ENCODE measurements around the gene PLEKHG4.

PLEKHG4 gene

DNA sequence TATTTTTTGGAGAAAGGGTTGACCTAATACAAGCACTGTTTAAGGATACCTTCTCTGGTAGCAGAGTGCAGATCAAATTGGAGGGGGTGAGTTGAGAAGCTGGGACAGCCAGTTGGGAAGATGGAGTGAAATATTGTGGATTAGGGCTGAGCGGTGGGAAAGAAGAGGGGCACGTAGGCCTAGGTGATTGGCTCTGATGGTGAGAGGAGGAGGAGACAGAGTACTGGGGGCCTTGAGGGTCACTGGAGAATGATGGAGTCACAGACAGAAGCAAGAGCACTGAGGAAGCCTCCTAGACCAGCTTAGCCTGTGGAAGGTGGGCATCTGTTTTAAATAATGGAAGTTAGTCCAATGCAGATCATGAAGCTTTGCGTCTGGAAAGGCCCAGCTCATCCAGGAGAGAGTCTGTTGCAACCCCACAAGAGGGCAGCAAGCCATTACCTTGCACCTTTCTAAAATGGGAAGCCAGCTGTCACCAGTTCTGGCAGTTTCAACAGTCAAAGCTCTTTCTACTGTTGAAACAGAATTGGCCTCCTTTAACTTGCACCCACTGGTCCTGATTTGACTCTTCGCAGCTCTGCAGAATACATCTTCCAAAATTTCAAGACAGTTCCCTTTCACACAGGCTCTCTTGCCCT is 18.8 kb upstream of the PLEKHG4 start:
- Mint-ChIP-seq H3K4me1 (ENCODE audit: low read depth in 2 of 2) (no peaks in the 10 kb centered on the region), H3K27ac (peak overlapping the region in 1 of 2 donors; percentile 7), H3K9me3 (no peaks in the 10 kb centered on the region), H3K4me3 (no peak overlapping the region), H3K27me3 (peaks cover 30 to 45% of the 10 kb centered on the region in 2 donors), H3K36me3 (ENCODE audit: insufficient read depth) (peaks cover 3% of the 10 kb centered on the region)
- ATAC-seq (replicated peaks) (peak; percentile 40), DNase-seq (peak in 1 of 3 experiments; percentile 14)

DNA sequence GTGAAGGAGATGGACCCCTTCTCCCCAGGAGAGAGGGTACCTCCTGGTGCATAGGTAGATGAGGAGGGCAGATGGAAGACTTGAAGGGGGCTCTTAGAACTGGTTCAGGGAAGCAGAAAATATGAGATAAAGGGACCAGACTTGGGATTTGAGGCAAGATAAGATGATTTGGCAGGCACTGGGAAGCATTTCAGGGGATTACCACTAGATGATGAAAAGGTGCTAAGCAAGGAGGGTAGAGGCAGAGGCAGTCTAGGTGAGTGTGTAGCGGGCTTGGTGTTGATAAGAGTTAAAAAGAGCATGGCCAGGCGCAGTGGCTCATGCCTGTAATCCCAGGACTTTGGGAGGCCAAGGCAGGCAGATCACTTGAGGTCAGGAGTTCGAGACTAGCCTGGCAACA is 16.1 kb upstream of the PLEKHG4 start:
- H3K36me3 Mint-ChIP-seq (ENCODE audit: insufficient read depth): peaks cover 3% of the 10 kb centered on the region
- H3K4me1 Mint-ChIP-seq (ENCODE audit: low read depth in 2 of 2): no peaks in the 10 kb centered on the region
- H3K4me3 Mint-ChIP-seq: no peak overlapping the region
- DNase-seq (no peak), ATAC-seq (replicated peaks) (no peak)
- no peak overlapping the region for H3K27ac Mint-ChIP-seq
- H3K27me3 Mint-ChIP-seq: peaks cover 21 to 24% of the 10 kb centered on the region in 2 donors
- H3K9me3 Mint-ChIP-seq: no peaks in the 10 kb centered on the region

GRCh38 chr16:67264277-67264676 is 15.1 kb upstream of the PLEKHG4 start:
- H3K27ac Mint-ChIP-seq: no peak overlapping the region
- no peak overlapping the region for H3K4me3 Mint-ChIP-seq
- ATAC-seq (replicated peaks): no peak
- H3K36me3 Mint-ChIP-seq (ENCODE audit: insufficient read depth): peaks cover 3% of the 10 kb centered on the region
- H3K27me3 Mint-ChIP-seq: peaks cover 21 to 24% of the 10 kb centered on the region in 2 donors
- DNase-seq: no peak
- H3K9me3 Mint-ChIP-seq: no peaks in the 10 kb centered on the region
- no peaks in the 10 kb centered on the region for H3K4me1 Mint-ChIP-seq (ENCODE audit: low read depth in 2 of 2)

- H3K36me3 Mint-ChIP-seq (ENCODE audit: insufficient read depth): peaks cover 3% of the 10 kb centered on the region
- no peak overlapping the region for H3K27ac Mint-ChIP-seq
- peaks cover 21 to 24% of the 10 kb centered on the region in 2 donors for H3K27me3 Mint-ChIP-seq
- ATAC-seq (replicated peaks) (no peak), DNase-seq (no peak)
- no peaks in the 10 kb centered on the region for H3K4me1 Mint-ChIP-seq (ENCODE audit: low read depth in 2 of 2)
- H3K9me3 Mint-ChIP-seq: no peaks in the 10 kb centered on the region
- no peak overlapping the region for H3K4me3 Mint-ChIP-seq
These were observed 14.5 kb upstream of the PLEKHG4 start for GRCh38 chr16:67264866-67265265.

DNA sequence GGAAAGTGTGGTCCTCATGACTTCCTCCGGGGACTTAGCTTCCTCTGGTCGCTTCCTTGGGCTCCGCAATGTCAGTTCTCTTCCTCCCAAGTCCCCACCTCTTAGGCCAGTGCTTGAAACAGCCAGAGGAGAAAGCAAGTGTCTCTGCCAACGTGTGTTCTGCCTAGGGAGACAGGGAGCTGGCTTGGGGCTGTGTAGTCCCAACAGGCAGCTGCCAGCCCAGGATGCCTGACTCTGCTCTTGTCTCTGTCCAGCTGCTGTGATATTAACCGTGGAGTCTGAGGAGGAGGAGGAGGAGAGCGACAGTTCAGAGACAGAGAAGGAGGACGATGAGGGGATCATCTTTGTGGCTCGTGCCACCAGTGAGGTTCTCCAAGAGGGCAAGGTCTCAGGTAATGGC is 13.5 kb upstream of the PLEKHG4 start:
- no peak overlapping the region for H3K27ac Mint-ChIP-seq
- peaks cover 21 to 24% of the 10 kb centered on the region in 2 donors for H3K27me3 Mint-ChIP-seq
- no peaks in the 10 kb centered on the region for H3K4me1 Mint-ChIP-seq (ENCODE audit: low read depth in 2 of 2)
- H3K9me3 Mint-ChIP-seq: no peaks in the 10 kb centered on the region
- ATAC-seq (replicated peaks): no peak
- no peak for DNase-seq
- H3K36me3 Mint-ChIP-seq (ENCODE audit: insufficient read depth): peaks cover 3% of the 10 kb centered on the region
- no peak overlapping the region for H3K4me3 Mint-ChIP-seq

- no peak overlapping the region for H3K27ac Mint-ChIP-seq
- peaks cover 3% of the 10 kb centered on the region for H3K36me3 Mint-ChIP-seq (ENCODE audit: insufficient read depth)
- DNase-seq (no peak), ATAC-seq (replicated peaks) (no peak)
- peaks cover 8 to 11% of the 10 kb centered on the region in 2 donors for H3K27me3 Mint-ChIP-seq
- H3K4me1 Mint-ChIP-seq (ENCODE audit: low read depth in 2 of 2): no peaks in the 10 kb centered on the region
- H3K9me3 Mint-ChIP-seq: no peaks in the 10 kb centered on the region
- no peak overlapping the region for H3K4me3 Mint-ChIP-seq
These were observed 11.2 kb upstream of the PLEKHG4 start for GRCh38 chr16:67268136-67268579.

DNA sequence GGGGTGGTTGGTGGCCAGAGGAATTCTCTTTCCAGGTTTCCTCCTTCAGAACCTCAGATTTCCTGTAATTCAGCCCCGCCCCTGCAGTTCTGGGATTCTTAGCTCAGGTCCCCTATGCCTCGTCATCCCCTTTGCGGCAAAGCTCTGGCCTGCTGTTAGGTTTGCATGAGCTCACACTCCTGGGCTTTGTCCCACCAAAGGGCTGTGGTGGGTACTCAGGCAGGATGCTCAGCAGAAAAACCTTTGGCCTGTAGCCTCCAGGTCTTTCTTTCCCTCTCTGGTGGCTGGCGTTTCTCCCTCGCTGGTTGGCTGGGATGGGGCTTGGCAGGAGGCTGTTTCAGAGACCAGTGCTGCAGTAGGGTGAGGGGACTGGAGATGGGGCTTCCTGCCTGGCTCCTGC is 9.6 kb upstream of the PLEKHG4 start:
- Mint-ChIP-seq H3K4me1 (ENCODE audit: low read depth in 2 of 2) (no peaks in the 10 kb centered on the region), H3K27ac (no peak overlapping the region), H3K9me3 (no peaks in the 10 kb centered on the region), H3K4me3 (no peak overlapping the region), H3K27me3 (no peaks in the 10 kb centered on the region), H3K36me3 (ENCODE audit: insufficient read depth) (peaks cover 3% of the 10 kb centered on the region)
- DNase-seq (no peak), ATAC-seq (replicated peaks) (no peak)

DNA sequence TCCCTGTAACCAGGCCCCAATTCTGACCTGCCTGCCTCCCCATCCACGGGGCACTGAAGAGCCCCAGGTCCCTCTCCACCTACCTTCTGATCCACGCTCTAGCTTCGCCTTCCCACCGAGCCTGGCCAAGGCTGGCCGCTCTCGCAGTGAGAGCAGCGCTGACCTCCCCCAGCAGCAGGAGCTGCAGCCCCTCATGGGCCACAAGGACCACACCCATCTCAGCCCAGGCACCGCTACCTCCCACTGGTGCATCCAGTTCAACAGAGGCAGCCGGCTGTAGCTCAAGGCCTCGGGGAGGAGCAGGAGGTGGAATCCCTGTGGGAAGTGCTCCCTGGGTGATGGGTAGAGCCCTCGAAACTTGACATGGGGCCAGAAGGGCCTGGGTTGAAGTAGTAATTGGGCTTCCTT is 8.4 kb upstream of the PLEKHG4 start:
- Mint-ChIP-seq H3K4me1 (ENCODE audit: low read depth in 2 of 2) (peaks cover 0 to 2% of the 10 kb centered on the region in 2 donors), H3K27me3 (no peaks in the 10 kb centered on the region), H3K9me3 (no peaks in the 10 kb centered on the region), H3K4me3 (no peak overlapping the region), H3K36me3 (ENCODE audit: insufficient read depth) (peaks cover 3% of the 10 kb centered on the region), H3K27ac (no peak overlapping the region)
- DNase-seq (no peak), ATAC-seq (replicated peaks) (no peak)

DNA sequence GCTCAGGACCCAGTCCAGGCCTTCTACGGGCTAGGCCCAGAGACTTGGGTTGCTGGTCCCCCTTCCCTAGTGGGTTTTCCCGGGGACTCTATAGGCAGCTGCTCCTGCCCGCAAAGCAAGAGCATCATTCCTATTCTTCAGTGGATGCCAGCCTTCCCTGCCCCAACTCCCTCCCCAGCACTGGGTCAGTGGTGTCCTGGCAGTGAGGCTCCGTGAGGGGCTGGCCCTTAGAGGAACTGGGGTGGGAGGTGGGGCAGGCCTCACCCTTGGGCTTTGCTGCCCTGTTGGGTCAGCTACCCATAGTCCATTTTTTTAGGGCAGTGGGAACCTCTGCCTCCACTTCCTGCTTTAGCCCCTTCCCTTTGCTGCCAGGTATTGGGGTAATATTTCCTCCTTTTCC is 7.9 kb upstream of the PLEKHG4 start:
- no peak overlapping the region for H3K27ac Mint-ChIP-seq
- ATAC-seq (replicated peaks): no peak
- peaks cover 4% of the 10 kb centered on the region for H3K36me3 Mint-ChIP-seq (ENCODE audit: insufficient read depth)
- H3K9me3 Mint-ChIP-seq: no peaks in the 10 kb centered on the region
- H3K4me1 Mint-ChIP-seq (ENCODE audit: low read depth in 2 of 2): peaks cover 0 to 2% of the 10 kb centered on the region in 2 donors
- no peak for DNase-seq
- no peaks in the 10 kb centered on the region for H3K27me3 Mint-ChIP-seq
- H3K4me3 Mint-ChIP-seq: no peak overlapping the region

GRCh38 chr16:67275321-67275720 is 4.0 kb upstream of the PLEKHG4 start:
- H3K36me3 Mint-ChIP-seq (ENCODE audit: insufficient read depth): peaks cover 7% of the 10 kb centered on the region
- ATAC-seq (replicated peaks): no peak
- H3K4me3 Mint-ChIP-seq: no peak overlapping the region
- DNase-seq: no peak
- no peaks in the 10 kb centered on the region for H3K27me3 Mint-ChIP-seq
- H3K27ac Mint-ChIP-seq: no peak overlapping the region
- no peaks in the 10 kb centered on the region for H3K9me3 Mint-ChIP-seq
- H3K4me1 Mint-ChIP-seq (ENCODE audit: low read depth in 2 of 2): peaks cover 0 to 9% of the 10 kb centered on the region in 2 donors

DNA sequence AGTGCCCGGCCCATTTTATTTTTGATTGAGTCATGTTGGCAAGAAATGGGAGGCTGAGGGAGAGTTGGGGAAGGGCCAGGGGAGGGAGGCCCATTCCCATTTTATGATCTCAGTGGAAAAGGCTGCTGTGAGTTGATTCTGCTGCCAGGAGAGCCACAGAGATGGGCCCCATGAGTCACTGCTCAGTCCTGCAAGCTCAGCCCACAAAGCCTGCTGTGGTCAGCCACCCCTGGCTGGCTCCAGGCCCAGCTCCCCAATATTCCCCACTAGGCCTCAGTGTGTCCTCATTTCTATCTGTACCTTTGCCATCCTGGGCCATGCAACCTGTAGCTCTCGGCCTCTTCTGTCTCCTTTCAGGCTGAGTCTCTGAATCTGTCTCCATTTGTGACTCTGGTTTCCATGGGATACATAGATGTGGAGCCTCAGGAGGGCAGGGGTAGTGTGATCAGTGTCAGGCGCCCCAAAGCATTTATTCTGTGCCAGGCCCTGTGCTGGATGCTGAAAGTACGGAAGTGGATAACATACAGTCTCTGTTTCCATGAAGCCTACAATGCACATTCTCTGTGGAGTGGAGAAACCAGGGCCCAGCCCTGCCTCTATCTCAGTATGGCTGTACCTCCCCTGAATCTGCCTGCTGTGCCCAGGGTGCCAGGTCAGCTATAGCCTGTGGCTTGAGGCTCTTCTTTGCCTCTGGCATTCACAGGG is 1.9 kb upstream of the PLEKHG4 start:
- peak overlapping the region; percentile 61 to 69 for H3K4me3 Mint-ChIP-seq
- H3K9me3 Mint-ChIP-seq: no peaks in the 10 kb centered on the region
- peak overlapping the region; percentile 67 to 81 for H3K27ac Mint-ChIP-seq
- H3K27me3 Mint-ChIP-seq: no peaks in the 10 kb centered on the region
- ATAC-seq (replicated peaks): no peak
- DNase-seq: no peak
- peaks cover 0 to 9% of the 10 kb centered on the region in 2 donors for H3K4me1 Mint-ChIP-seq (ENCODE audit: low read depth in 2 of 2)
- peaks cover 10% of the 10 kb centered on the region for H3K36me3 Mint-ChIP-seq (ENCODE audit: insufficient read depth)

DNA sequence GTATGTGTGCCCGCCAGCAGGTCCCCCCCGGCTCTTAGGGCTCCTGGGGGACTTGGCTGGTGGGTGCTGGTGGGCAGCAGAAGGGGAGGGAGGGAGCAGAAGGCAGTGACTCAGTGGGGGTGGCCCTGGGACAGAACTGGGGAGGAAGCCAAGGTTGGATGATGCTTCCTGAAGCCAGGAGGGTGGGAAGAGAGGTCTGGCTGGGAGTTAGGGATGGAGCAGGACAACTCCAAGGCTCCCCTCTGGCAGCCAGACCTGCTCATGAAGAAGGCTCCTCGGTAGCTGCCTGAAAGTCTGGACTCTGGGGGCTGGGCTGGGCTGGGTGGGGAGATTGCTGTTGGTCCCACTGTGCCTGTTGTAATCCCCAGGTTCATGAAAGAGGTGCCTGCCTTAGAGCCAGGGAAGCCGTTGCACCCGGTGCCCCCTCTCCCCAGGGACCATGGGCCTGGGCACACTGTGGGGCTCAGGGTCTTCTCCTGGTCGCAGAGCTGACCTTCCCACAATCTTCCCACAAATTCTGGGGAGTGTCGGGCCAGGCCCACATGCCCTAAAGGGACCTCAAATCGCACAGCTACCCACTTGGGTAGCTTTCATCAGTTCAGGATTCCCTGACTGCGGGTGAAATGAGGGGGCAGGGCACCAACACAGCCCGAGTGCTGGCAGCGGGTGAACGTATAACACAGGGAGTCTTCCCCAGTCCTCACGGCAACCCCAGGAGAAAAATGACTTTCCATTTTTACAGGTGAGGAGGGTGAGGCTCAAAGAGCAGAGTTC is 1.1 kb upstream of the PLEKHG4 start:
- Mint-ChIP-seq H3K27me3 (no peaks in the 10 kb centered on the region), H3K4me1 (ENCODE audit: low read depth in 2 of 2) (peaks cover 0 to 9% of the 10 kb centered on the region in 2 donors), H3K36me3 (ENCODE audit: insufficient read depth) (peaks cover 10% of the 10 kb centered on the region), H3K9me3 (no peaks in the 10 kb centered on the region), H3K27ac (peak overlapping the region; percentile 77 to 81), H3K4me3 (peak overlapping the region; percentile 75 to 83)
- ATAC-seq (replicated peaks) (no peak), DNase-seq (no peak)

- Mint-ChIP-seq H3K4me1 (ENCODE audit: low read depth in 2 of 2) (peaks cover 0 to 9% of the 10 kb centered on the region in 2 donors), H3K36me3 (ENCODE audit: insufficient read depth) (peaks cover 12% of the 10 kb centered on the region), H3K9me3 (no peaks in the 10 kb centered on the region), H3K4me3 (peak overlapping the region; percentile 75 to 83), H3K27ac (peak overlapping the region; percentile 77 to 81), H3K27me3 (no peaks in the 10 kb centered on the region)
- ATAC-seq (replicated peaks): peak; percentile 61
- DNase-seq: peak in 2 of 3 experiments; percentile 27 to 36
These were observed 498 bp upstream of the PLEKHG4 start for GRCh38 chr16:67278773-67279295.
